Measurements from ENCODE around the gene ATG10. TPM values are rescaled to one million over a fixed set of nuclear protein-coding genes. Genes with fewer than 3 reads are reported as not detected.
"Not testable (repeated sequence)": the region's sequence is repeated elsewhere in the genome, so short reads cannot be mapped to it uniquely, and the experiment has no call there.

The ATG10 gene
- total RNA-seq, 2 donors from 2014 or later = 7.7 to 9.0 TPM

GRCh38 chr5:82119889-82120288 is 148.1 kb downstream of the ATG10 start:
- ATAC-seq (no peak), DNase-seq (no peak)
- H3K9me3 ChIP-seq (ENCODE audit: control insufficient read depth, low read length, poor library complexity, severe bottlenecking) = no peaks in the 10 kb centered on the region
- H3K36me3 Mint-ChIP-seq (ENCODE audit: low read depth) = no peaks in the 10 kb centered on the region
- no peaks in the 10 kb centered on the region for H3K27me3 Mint-ChIP-seq
- H3K4me3 Mint-ChIP-seq = no peak overlapping the region
- H3K4me1 Mint-ChIP-seq = no peaks in the 10 kb centered on the region
- no peak overlapping the region for H3K27ac Mint-ChIP-seq

DNA sequence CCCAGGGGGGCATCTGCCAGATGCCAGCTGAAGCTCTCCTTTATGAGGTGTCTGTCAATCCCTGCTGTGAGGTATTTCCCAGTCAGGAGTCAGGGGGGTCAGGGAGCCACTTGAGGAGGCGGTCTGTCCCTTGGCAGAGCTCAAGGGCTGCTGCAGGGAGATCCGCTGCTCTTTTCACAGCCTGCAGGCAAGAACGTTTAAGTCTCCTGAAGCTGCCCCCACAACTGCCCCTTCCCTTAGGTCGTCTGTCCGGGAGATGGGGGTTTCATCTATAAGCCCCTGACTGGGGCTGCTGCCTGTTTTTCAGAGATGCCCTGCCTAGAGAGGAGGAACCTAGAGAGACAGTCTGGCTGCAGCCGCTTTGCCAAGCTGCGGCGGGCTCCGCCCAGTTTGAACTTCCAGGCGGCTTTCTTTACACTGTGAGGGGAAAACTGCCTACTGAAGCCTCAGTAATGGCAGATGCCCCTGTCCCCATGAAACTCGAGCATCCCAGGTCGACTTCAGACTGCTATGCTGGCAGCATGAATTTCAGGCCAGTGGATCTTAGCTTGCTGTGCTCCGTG is 158.0 kb downstream of the ATG10 start:
- DNase-seq (no peak), ATAC-seq (no peak)
- no peaks in the 10 kb centered on the region for H3K9me3 ChIP-seq (ENCODE audit: control insufficient read depth, low read length, poor library complexity, severe bottlenecking)
- H3K27me3 Mint-ChIP-seq = no peaks in the 10 kb centered on the region
- peaks cover 3% of the 10 kb centered on the region for H3K36me3 Mint-ChIP-seq (ENCODE audit: low read depth)
- H3K27ac Mint-ChIP-seq = no peak overlapping the region
- no peak overlapping the region for H3K4me3 Mint-ChIP-seq
- H3K4me1 Mint-ChIP-seq = no peaks in the 10 kb centered on the region

GRCh38 chr5:82130602-82131001 is 158.8 kb downstream of the ATG10 start:
- no peaks in the 10 kb centered on the region for H3K9me3 ChIP-seq (ENCODE audit: control insufficient read depth, low read length, poor library complexity, severe bottlenecking)
- Mint-ChIP-seq H3K27ac (no peak overlapping the region), H3K27me3 (no peaks in the 10 kb centered on the region), H3K36me3 (ENCODE audit: low read depth) (peaks cover 3% of the 10 kb centered on the region), H3K4me3 (no peak overlapping the region), H3K4me1 (no peaks in the 10 kb centered on the region)
- DNase-seq (no peak), ATAC-seq (no peak)

DNA sequence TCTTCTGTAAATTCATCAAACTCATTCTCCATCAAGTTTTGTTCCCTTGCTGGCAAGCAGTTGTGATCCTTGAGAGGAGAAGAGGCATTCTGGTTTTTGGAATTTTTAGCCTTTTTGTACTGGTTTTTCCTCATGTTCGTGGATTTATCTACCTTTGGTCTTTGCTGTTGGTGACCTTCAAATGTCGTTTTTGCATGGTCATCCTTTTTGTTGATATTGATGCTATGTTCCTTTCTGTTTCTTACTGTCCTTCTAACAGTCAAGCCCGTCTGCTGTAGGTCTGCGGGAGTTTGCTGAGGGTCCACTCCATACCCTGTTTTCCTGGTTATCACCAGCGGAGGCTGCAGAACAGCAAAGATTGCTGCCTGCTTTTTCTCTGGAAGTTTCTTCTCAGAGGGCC is 165.4 kb downstream of the ATG10 start:
- DNase-seq (no peak), ATAC-seq (no peak)
- no peaks in the 10 kb centered on the region for H3K36me3 Mint-ChIP-seq (ENCODE audit: low read depth)
- no peak overlapping the region for H3K4me3 Mint-ChIP-seq
- H3K9me3 ChIP-seq (ENCODE audit: control insufficient read depth, low read length, poor library complexity, severe bottlenecking) = no peaks in the 10 kb centered on the region
- H3K4me1 Mint-ChIP-seq = no peaks in the 10 kb centered on the region
- H3K27ac Mint-ChIP-seq = no peak overlapping the region
- H3K27me3 Mint-ChIP-seq = no peaks in the 10 kb centered on the region

DNA sequence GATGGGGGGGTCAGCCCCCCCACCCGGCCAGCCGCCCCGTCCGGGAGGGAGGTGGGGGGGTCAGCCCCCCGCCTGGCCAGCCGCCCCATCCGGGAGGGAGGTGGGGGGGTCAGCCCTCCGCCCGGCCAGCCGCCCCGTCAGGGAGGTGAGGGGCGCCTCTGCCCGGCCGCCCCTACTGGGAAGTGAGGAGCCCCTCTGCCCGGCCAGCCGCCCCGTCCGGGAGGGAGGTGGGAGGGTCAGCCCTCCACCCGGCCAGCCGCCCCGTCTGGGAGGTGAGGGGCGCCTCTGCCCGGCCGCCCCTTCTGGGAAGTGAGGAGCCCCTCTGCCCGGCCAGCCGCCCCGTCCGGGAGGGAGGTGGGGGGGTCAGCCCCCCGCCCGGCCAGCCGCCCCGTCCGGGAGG is 168.0 kb downstream of the ATG10 start:
- H3K4me3 Mint-ChIP-seq; H3K4me1 Mint-ChIP-seq; DNase-seq; ATAC-seq; H3K27me3 Mint-ChIP-seq; H3K36me3 Mint-ChIP-seq (ENCODE audit: low read depth); H3K27ac Mint-ChIP-seq; H3K9me3 ChIP-seq (ENCODE audit: control insufficient read depth, low read length, poor library complexity, severe bottlenecking): not testable (repeated sequence)

GRCh38 chr5:82142217-82142841 is 170.5 kb downstream of the ATG10 start:
- no peaks in the 10 kb centered on the region for H3K9me3 ChIP-seq (ENCODE audit: control insufficient read depth, low read length, poor library complexity, severe bottlenecking)
- DNase-seq = no peak
- Mint-ChIP-seq H3K36me3 (ENCODE audit: low read depth) (no peaks in the 10 kb centered on the region), H3K27ac (no peak overlapping the region), H3K27me3 (no peaks in the 10 kb centered on the region), H3K4me3 (no peak overlapping the region), H3K4me1 (no peaks in the 10 kb centered on the region)
- no peak for ATAC-seq

DNA sequence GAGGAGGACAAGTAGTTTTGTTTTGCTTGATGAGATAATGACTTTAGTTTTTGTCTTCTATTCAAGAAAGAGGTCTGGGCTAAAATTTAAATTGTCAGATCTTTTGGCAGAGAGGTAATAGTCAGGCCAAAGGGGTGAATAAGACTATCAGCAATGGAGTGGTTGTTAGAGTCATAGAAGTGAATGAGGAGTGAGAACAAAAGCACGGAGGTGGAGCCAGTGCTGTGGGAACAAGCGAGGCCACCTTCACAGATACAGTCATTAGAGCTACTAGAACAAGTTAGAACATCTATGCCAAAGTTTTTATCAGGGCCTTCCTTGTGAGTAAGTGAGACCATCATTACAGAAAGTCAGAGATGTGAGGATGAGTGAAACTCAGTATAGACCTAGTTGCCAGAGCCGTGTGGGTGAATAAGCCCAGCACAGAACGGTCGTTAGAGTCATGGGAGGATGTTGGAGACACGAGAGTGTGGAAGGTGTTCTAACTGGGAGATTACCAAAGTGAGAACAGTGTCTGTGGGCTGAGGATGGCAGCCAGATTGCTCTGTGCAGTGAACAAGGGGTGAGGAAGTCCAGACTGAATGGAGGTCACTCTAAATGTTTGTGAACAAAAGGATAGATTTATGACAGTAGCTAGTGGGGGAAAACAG is 171.2 kb downstream of the ATG10 start:
- Mint-ChIP-seq H3K4me1 (no peaks in the 10 kb centered on the region), H3K4me3 (no peak overlapping the region), H3K27me3 (no peaks in the 10 kb centered on the region), H3K36me3 (ENCODE audit: low read depth) (no peaks in the 10 kb centered on the region), H3K27ac (no peak overlapping the region)
- ATAC-seq (no peak), DNase-seq (no peak)
- H3K9me3 ChIP-seq (ENCODE audit: control insufficient read depth, low read length, poor library complexity, severe bottlenecking) = no peaks in the 10 kb centered on the region

GRCh38 chr5:82147860-82148573 is 176.2 kb downstream of the ATG10 start:
- H3K4me3 Mint-ChIP-seq = no peak overlapping the region
- no peaks in the 10 kb centered on the region for H3K4me1 Mint-ChIP-seq
- H3K27ac Mint-ChIP-seq = no peak overlapping the region
- H3K9me3 ChIP-seq (ENCODE audit: control insufficient read depth, low read length, poor library complexity, severe bottlenecking) = no peaks in the 10 kb centered on the region
- peaks cover 5% of the 10 kb centered on the region for H3K36me3 Mint-ChIP-seq (ENCODE audit: low read depth)
- no peaks in the 10 kb centered on the region for H3K27me3 Mint-ChIP-seq
- no peak for ATAC-seq
- DNase-seq = no peak

GRCh38 chr5:82149434-82149833 is 177.6 kb downstream of the ATG10 start:
- Mint-ChIP-seq H3K4me1 (no peaks in the 10 kb centered on the region), H3K27me3 (no peaks in the 10 kb centered on the region), H3K27ac (no peak overlapping the region), H3K4me3 (no peak overlapping the region), H3K36me3 (ENCODE audit: low read depth) (peaks cover 5% of the 10 kb centered on the region)
- H3K9me3 ChIP-seq (ENCODE audit: control insufficient read depth, low read length, poor library complexity, severe bottlenecking) = no peaks in the 10 kb centered on the region
- DNase-seq (no peak), ATAC-seq (no peak)

GRCh38 chr5:82150559-82150958 is 178.7 kb downstream of the ATG10 start:
- DNase-seq = no peak
- no peak for ATAC-seq
- Mint-ChIP-seq H3K4me1 (no peaks in the 10 kb centered on the region), H3K27me3 (no peaks in the 10 kb centered on the region), H3K27ac (no peak overlapping the region), H3K4me3 (no peak overlapping the region), H3K36me3 (ENCODE audit: low read depth) (peaks cover 5% of the 10 kb centered on the region)
- H3K9me3 ChIP-seq (ENCODE audit: control insufficient read depth, low read length, poor library complexity, severe bottlenecking) = no peaks in the 10 kb centered on the region

DNA sequence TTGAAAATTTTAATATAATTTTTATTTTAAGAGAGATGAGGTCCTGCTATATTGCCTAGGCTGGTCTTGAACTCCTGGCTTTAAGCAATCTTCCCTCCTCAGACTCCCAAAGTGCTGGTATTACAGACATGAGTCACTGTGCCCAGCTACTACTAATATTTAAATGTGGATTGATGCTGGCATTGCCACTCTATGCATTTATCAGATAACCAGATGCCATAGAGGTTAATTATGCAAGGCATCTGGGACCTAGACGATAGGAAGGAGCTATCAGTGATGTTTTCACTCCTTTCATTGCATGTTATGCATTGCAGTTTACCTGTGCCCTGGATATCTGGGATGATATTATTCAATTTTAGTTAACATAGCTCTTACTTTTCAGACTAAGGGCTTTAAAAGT is 179.4 kb downstream of the ATG10 start:
- ATAC-seq (no peak), DNase-seq (no peak)
- Mint-ChIP-seq H3K4me3 (no peak overlapping the region), H3K27ac (no peak overlapping the region), H3K27me3 (no peaks in the 10 kb centered on the region), H3K36me3 (ENCODE audit: low read depth) (peaks cover 5% of the 10 kb centered on the region), H3K4me1 (no peaks in the 10 kb centered on the region)
- no peaks in the 10 kb centered on the region for H3K9me3 ChIP-seq (ENCODE audit: control insufficient read depth, low read length, poor library complexity, severe bottlenecking)

DNA sequence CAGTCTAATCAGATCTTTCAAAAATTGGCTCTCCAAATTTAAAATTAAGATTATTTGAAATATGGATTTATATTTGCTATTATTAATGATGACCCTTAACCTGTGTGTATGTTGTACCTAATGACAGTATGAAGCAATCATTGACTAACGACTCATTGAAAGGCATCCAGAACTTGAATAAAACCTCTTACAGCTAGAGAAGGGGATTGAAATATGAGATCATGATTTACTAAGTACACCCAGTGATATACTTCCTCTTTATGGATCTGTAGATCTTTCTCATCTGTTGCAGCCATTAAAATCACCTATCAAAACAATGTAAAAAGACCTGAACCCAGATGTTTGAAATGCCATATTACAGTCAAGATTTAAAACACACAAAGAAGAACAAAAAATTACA is 179.8 kb downstream of the ATG10 start:
- no peaks in the 10 kb centered on the region for H3K9me3 ChIP-seq (ENCODE audit: control insufficient read depth, low read length, poor library complexity, severe bottlenecking)
- ATAC-seq = no peak
- Mint-ChIP-seq H3K4me1 (no peaks in the 10 kb centered on the region), H3K4me3 (no peak overlapping the region), H3K36me3 (ENCODE audit: low read depth) (peaks cover 5% of the 10 kb centered on the region), H3K27me3 (no peaks in the 10 kb centered on the region), H3K27ac (no peak overlapping the region)
- no peak for DNase-seq

- no peaks in the 10 kb centered on the region for H3K4me1 Mint-ChIP-seq
- peaks cover 5% of the 10 kb centered on the region for H3K36me3 Mint-ChIP-seq (ENCODE audit: low read depth)
- ATAC-seq (no peak), DNase-seq (no peak)
- no peaks in the 10 kb centered on the region for H3K27me3 Mint-ChIP-seq
- no peak overlapping the region for H3K27ac Mint-ChIP-seq
- no peak overlapping the region for H3K4me3 Mint-ChIP-seq
- H3K9me3 ChIP-seq (ENCODE audit: control insufficient read depth, low read length, poor library complexity, severe bottlenecking) = no peaks in the 10 kb centered on the region
These were observed 181.2 kb downstream of the ATG10 start for GRCh38 chr5:82152978-82153481.

Measured in T-helper 17 cell (primary cell).